H9 (cell line): ENCODE measurements around the gene OR10W1. TPM values are rescaled to one million over a fixed set of nuclear protein-coding genes. Genes with fewer than 3 reads are reported as not detected.

Source experiments
- DNase-seq: peaks from one replicate; pipeline ENCODE4 v3.0.0-alpha.2; 2017
- H2AFZ ChIP-seq: one replicate; pipeline ENCODE4 v1.6.1; 2013; ENCODE audit warnings: mild to moderate bottlenecking, low read length, control low read depth, moderate library complexity
- H2AK5ac ChIP-seq: 2 replicates; pipeline ENCODE4 v1.6.1; 2013; ENCODE audit warnings: low read length, control low read depth, mixed read lengths; ENCODE audit not compliant: insufficient read length
- H2BK120ac ChIP-seq: one replicate; pipeline ENCODE4 v1.6.1; 2013; ENCODE audit warnings: low read depth, mild to moderate bottlenecking, low read length, control low read depth, inconsistent platforms; ENCODE audit not compliant: poor library complexity, severe bottlenecking
- H2BK12ac ChIP-seq: 2 replicates; pipeline ENCODE4 v1.6.1; 2013; ENCODE audit warnings: low read length, control low read depth, mixed read lengths, low read depth; ENCODE audit not compliant: insufficient read length
- H2BK15ac ChIP-seq: 2 replicates; pipeline ENCODE4 v1.6.1; 2013; ENCODE audit warnings: low read depth, low read length, control low read depth
- H2BK20ac ChIP-seq: one replicate; pipeline ENCODE4 v1.6.1; 2013; ENCODE audit warnings: low read depth, mild to moderate bottlenecking, low read length, control low read depth, inconsistent platforms; ENCODE audit not compliant: poor library complexity, severe bottlenecking
- H2BK5ac ChIP-seq: 2 replicates; pipeline ENCODE4 v1.6.1; 2013; ENCODE audit warnings: low read length, control low read depth, mixed read lengths; ENCODE audit not compliant: insufficient read length
- H3K14ac ChIP-seq: 2 replicates; pipeline ENCODE4 v1.6.1; 2013; ENCODE audit warnings: low read length, control low read depth; ENCODE audit not compliant: insufficient read depth
- H3K18ac ChIP-seq: 2 replicates; pipeline ENCODE4 v1.6.1; 2013; ENCODE audit warnings: low read depth, mild to moderate bottlenecking, mixed read lengths, low read length, control low read depth; ENCODE audit not compliant: insufficient read length
- H3K23ac ChIP-seq: 2 replicates; pipeline ENCODE4 v1.6.1; 2013; ENCODE audit warnings: low read length, control low read depth, mixed read lengths, low read depth; ENCODE audit not compliant: insufficient read length
- H3K23me2 ChIP-seq: 2 replicates; pipeline ENCODE4 v1.6.1; 2013; ENCODE audit warnings: low read depth, mild to moderate bottlenecking, mixed read lengths, low read length, control low read depth; ENCODE audit not compliant: insufficient read length, poor library complexity, severe bottlenecking
- H3K27ac ChIP-seq: 2 replicates; pipeline ENCODE4 v1.5.1; 2013; ENCODE audit warnings: low read length, control low read depth, mixed read lengths, low read depth; ENCODE audit not compliant: insufficient read length
- H3K27me3 ChIP-seq: 2 replicates; pipeline ENCODE4 v1.6.1; 2013; ENCODE audit warnings: low read length, control low read depth, inconsistent platforms; ENCODE audit not compliant: insufficient read depth
- H3K4ac ChIP-seq: 2 replicates; pipeline ENCODE4 v1.6.1; 2013; ENCODE audit warnings: low read depth, mild to moderate bottlenecking, control low read depth, inconsistent platforms, low read length, moderate library complexity
- H3K4me1 ChIP-seq: 2 replicates; pipeline ENCODE4 v1.6.1; 2013; ENCODE audit warnings: low read length, control low read depth, inconsistent platforms; ENCODE audit not compliant: insufficient read depth
- H3K4me2 ChIP-seq: 2 replicates; pipeline ENCODE4 v1.6.1; 2013; ENCODE audit warnings: low read length, control low read depth, mixed read lengths; ENCODE audit not compliant: insufficient read length, insufficient read depth
- H3K56ac ChIP-seq: 2 replicates; pipeline ENCODE4 v1.6.1; 2013; ENCODE audit warnings: low read depth, mild to moderate bottlenecking, mixed read lengths, low read length, control low read depth; ENCODE audit not compliant: insufficient read length
- H3K79me1 ChIP-seq: 2 replicates; pipeline ENCODE4 v1.6.1; 2013; ENCODE audit warnings: low read depth, mild to moderate bottlenecking, moderate library complexity, low read length, control low read depth, inconsistent platforms; ENCODE audit not compliant: insufficient read depth, poor library complexity, severe bottlenecking
- H3K79me2 ChIP-seq: 2 replicates; pipeline ENCODE4 v1.6.1; 2013; ENCODE audit warnings: low read length, control low read depth, inconsistent platforms; ENCODE audit not compliant: insufficient read depth
- H3K9ac ChIP-seq: 2 replicates; pipeline ENCODE4 v1.6.1; 2013; ENCODE audit warnings: low read length, control low read depth, mixed read lengths; ENCODE audit not compliant: insufficient read length; ENCODE audit errors: extremely low read depth
- H3K9me3 ChIP-seq: one replicate; pipeline ENCODE4 v1.6.1; 2013; ENCODE audit warnings: low read depth, low read length, inconsistent platforms; ENCODE audit not compliant: control insufficient read depth
- H3T11ph ChIP-seq: one replicate; pipeline ENCODE4 v1.6.1; 2013; ENCODE audit warnings: mild to moderate bottlenecking, low read length, control low read depth, inconsistent platforms
- H4K20me1 ChIP-seq: one replicate; pipeline ENCODE4 v1.6.1; 2013; ENCODE audit not compliant: control insufficient read depth, insufficient read length, insufficient read depth
- H4K5ac ChIP-seq: 2 replicates; pipeline ENCODE4 v1.6.1; 2013; ENCODE audit warnings: low read depth, mild to moderate bottlenecking, mixed read lengths, low read length, control low read depth; ENCODE audit not compliant: insufficient read length
- H4K8ac ChIP-seq: replicated peaks from 2 replicates; pipeline ENCODE4 v1.6.1; 2013; ENCODE audit warnings: low read length, control low read depth, mixed read lengths, low read depth; ENCODE audit not compliant: insufficient read length
- H4K91ac ChIP-seq: 2 replicates; pipeline ENCODE4 v1.6.1; 2013; ENCODE audit warnings: low read depth, mild to moderate bottlenecking, moderate library complexity, mixed read lengths, low read length, control low read depth; ENCODE audit not compliant: insufficient read length
- H3K27ac Mint-ChIP-seq, 3 experiments: 2 replicates in 2 of 3; 3 replicates in 1 of 3; pipeline ENCODE4 v1.8.0; 2020 to 2021; ENCODE audit warnings: mixed read lengths in 3 of 3, mild to moderate bottlenecking in 1 of 3, moderate library complexity in 1 of 3
- H3K27me3 Mint-ChIP-seq: 2 replicates; pipeline ENCODE4 v1.8.0; 2021; ENCODE audit warnings: low read depth, mild to moderate bottlenecking, moderate library complexity, mixed read lengths
- H3K36me3 Mint-ChIP-seq, 3 experiments: 2 replicates in 2 of 3; 3 replicates in 1 of 3; pipeline ENCODE4 v1.8.0; 2020 to 2021; ENCODE audit warnings: low read depth in 3 of 3, mixed read lengths in 3 of 3; ENCODE audit not compliant: insufficient read depth in 1 of 3
- H3K4me1 Mint-ChIP-seq, 2 experiments: 2 replicates each; pipeline ENCODE4 v1.8.0; 2020; ENCODE audit warnings: mixed read lengths in 2 of 2
- H3K4me3 Mint-ChIP-seq, 2 experiments: 2 replicates in 1 of 2; 3 replicates in 1 of 2; pipeline ENCODE4 v1.8.0; 2020 to 2021; ENCODE audit warnings: mild to moderate bottlenecking in 2 of 2, mixed read lengths in 2 of 2, moderate library complexity in 1 of 2
- H3K9me3 Mint-ChIP-seq, 2 experiments: 2 replicates in 1 of 2; 3 replicates in 1 of 2; pipeline ENCODE4 v1.8.0; 2020; ENCODE audit warnings: mild to moderate bottlenecking in 2 of 2, mixed read lengths in 2 of 2, moderate library complexity in 1 of 2
- CTCF ChIP-seq: fragments of 200-600 bp; sonication (generic); conservative IDR thresholded peaks from 3 replicates; pipeline ENCODE4 v1.8.0; 2021; ENCODE audit warnings: antibody characterized with exemption, mild to moderate bottlenecking
- WGBS: extraction: QIAGEN DNeasy Blood & Tissue Kit; methylation state at CpG from one replicate; pipeline ENCODE4 v1.1.7; 2013; ENCODE audit warnings: missing lambda C conversion rate, low lambda C conversion rate, mixed read lengths; ENCODE audit not compliant: insufficient read length; ENCODE audit errors: extremely low coverage; 5-methylcytosine and 5-hydroxymethylcytosine counted together
- total RNA-seq: library from RNA; stranded (reverse); gene quantifications from 2 replicates; pipeline ENCODE4 v1.2.1, GENCODE V29; 2021

Gene OR10W1
- total RNA-seq, 1 experiment from 2014 or later: not detected

DNA sequence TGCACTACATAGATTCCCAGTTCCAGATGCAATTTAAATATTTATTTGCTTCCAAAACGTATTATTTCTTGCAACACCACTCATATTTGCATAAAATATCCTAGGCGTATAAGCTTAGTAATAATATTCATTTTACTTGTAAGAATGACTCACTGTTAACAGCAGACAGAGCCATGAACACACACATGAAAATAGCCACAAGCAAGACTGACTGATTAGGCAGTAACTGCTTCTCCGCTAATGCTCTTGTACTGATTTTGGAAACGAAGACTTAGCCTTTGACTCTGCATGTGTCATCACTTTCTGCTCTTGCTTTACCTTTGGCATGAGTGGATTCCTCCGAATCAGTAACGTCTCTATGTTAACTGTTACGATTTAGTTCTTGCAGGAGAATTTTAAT, 45.3 kb downstream of the OR10W1 start:
- Histone ChIP-seq H3K9ac (no peak overlapping the region), H4K91ac (no peak overlapping the region), H3K56ac (no peak overlapping the region), H3K4ac (no peak overlapping the region), H4K8ac (no peak overlapping the region), H3K4me2 (no peak overlapping the region), H2BK15ac (no peak overlapping the region), H3K27me3 (no peaks in the 10 kb centered on the region), H3K9me3 (no peaks in the 10 kb centered on the region), H4K20me1 (no peaks in the 10 kb centered on the region), H3K4me1 (no peaks in the 10 kb centered on the region), H3K79me2 (no peaks in the 10 kb centered on the region), H3T11ph (no peak overlapping the region), H2BK120ac (no peak overlapping the region), H2BK12ac (no peak overlapping the region), H2AK5ac (no peak overlapping the region), H2BK20ac (no peak overlapping the region), H4K5ac (no peak overlapping the region), H3K79me1 (no peaks in the 10 kb centered on the region), H3K27ac (no peak overlapping the region), H2BK5ac (no peak overlapping the region), H3K23ac (no peak overlapping the region), H3K14ac (no peak overlapping the region), H2AFZ (no peak overlapping the region), H3K23me2 (no peaks in the 10 kb centered on the region), H3K18ac (no peak overlapping the region)
- no peaks in the 10 kb centered on the region for H3K27me3 Mint-ChIP-seq
- no peak for DNase-seq
- no peak overlapping the region for H3K27ac Mint-ChIP-seq
- no peak overlapping the region for H3K4me3 Mint-ChIP-seq
- WGBS: no CpG with 5 or more reads among the region's 7 CpGs
- H3K4me1 Mint-ChIP-seq: no peaks in the 10 kb centered on the region
- H3K9me3 Mint-ChIP-seq: peaks cover 0 to 2% of the 10 kb centered on the region in 2 experiments; a peak in 1 of 5 replicates
- peaks cover 0 to 2% (median 0%) of the 10 kb centered on the region in 3 experiments; a peak in 2 of 7 replicates for H3K36me3 Mint-ChIP-seq
- no peak for TF ChIP-seq CTCF

Other genes starting within 250 kb of the OR10W1 start
- not detected in 2 replicates for gene OR9Q1, start 244.4 kb downstream of the OR10W1 start, total RNA-seq
- not detected in 2 replicates for gene OR6Q1, start 237.3 kb downstream of the OR10W1 start, total RNA-seq
- gene OR9I1, start 142.7 kb downstream of the OR10W1 start, total RNA-seq: not detected in 2 replicates
- gene OR9Q2, start 79.2 kb downstream of the OR10W1 start, total RNA-seq: not detected in 2 replicates
- not detected in 2 replicates for gene OR1S2, start 64.1 kb downstream of the OR10W1 start, total RNA-seq
- not detected in 2 replicates for gene OR1S1, start 55.5 kb downstream of the OR10W1 start, total RNA-seq
- gene OR10Q1, start 39.3 kb downstream of the OR10W1 start, total RNA-seq: not detected in 2 replicates
- gene OR5B17, start 90.8 kb upstream of the OR10W1 start, total RNA-seq: not detected in 2 replicates
- gene OR5B3, start 138.6 kb upstream of the OR10W1 start, total RNA-seq: not detected in 2 replicates
- not detected in 2 replicates for gene OR5B2, start 159.9 kb upstream of the OR10W1 start, total RNA-seq
- not detected in 2 replicates for gene OR5B12, start 174.0 kb upstream of the OR10W1 start, total RNA-seq
- gene OR5B21, start 239.8 kb upstream of the OR10W1 start, total RNA-seq: not detected in 2 replicates